Measurements from ENCODE around the gene IGF2. TPM values are rescaled to one million over a fixed set of nuclear protein-coding genes. Genes with fewer than 3 reads are reported as not detected.

IGF2 gene
- total RNA-seq, 2 experiments from 2014 or later: 0.91 TPM; not detected in 1

- no peak overlapping the region for H3K4me3 Mint-ChIP-seq
- no peak overlapping the region for H3K27ac Mint-ChIP-seq
- peaks cover 20% of the 10 kb centered on the region for H3K27me3 Mint-ChIP-seq
- no peak for ATAC-seq
- peaks cover 5% of the 10 kb centered on the region for H3K36me3 Mint-ChIP-seq
- no peaks in the 10 kb centered on the region for H3K4me1 Mint-ChIP-seq
- CTCF ChIA-PET: interaction anchor here (1.2 kb wide), 1 partner anchor 13 kb away, joined by 3 read pairs; no protein-coding TSS in a partner anchor
- H3K9me3 Mint-ChIP-seq (ENCODE audit: low read depth): peaks cover 11% of the 10 kb centered on the region
- peak; percentile 26 for DNase-seq
These were observed 53.7 kb downstream of the IGF2 start for GRCh38 chr11:2085251-2086066.

- no peak for DNase-seq
- H3K4me1 Mint-ChIP-seq: no peaks in the 10 kb centered on the region
- H3K27me3 Mint-ChIP-seq: peaks cover 28% of the 10 kb centered on the region
- H3K27ac Mint-ChIP-seq: no peak overlapping the region
- CTCF ChIA-PET: interaction anchor here (1.2 kb wide), 1 partner anchor 12 kb away, joined by 3 read pairs; no protein-coding TSS in a partner anchor
- no peak for ATAC-seq
- no peak overlapping the region for H3K4me3 Mint-ChIP-seq
- peaks cover 11% of the 10 kb centered on the region for H3K9me3 Mint-ChIP-seq (ENCODE audit: low read depth)
- peaks cover 5% of the 10 kb centered on the region for H3K36me3 Mint-ChIP-seq
These were observed 54.5 kb downstream of the IGF2 start for GRCh38 chr11:2084721-2085120.

Small RNAs within 50 kb of the gene (microRNA-seq; reads per million reads assigned to microRNA genes)
- not detected for gene MIR4686
- 4.3 reads per million, percentile 5 among the genes with 10 or more reads in this experiment for gene MIR483

Other genes starting within 250 kb of the IGF2 start
- gene PRR33, start 247.5 kb downstream of the IGF2 start, total RNA-seq: not detected
- gene TNNT3, start 219.7 kb downstream of the IGF2 start, total RNA-seq: 1 to 10 TPM; 1.1 to 7.6 TPM
- 100 to 1,000 TPM; 109 to 114 TPM for gene MRPL23, start 192.1 kb downstream of the IGF2 start, total RNA-seq
- not detected for gene H19, start 141.5 kb downstream of the IGF2 start, total RNA-seq
- gene INS, start 21.8 kb upstream of the IGF2 start, total RNA-seq: not detected
- gene TH, start 32.4 kb upstream of the IGF2 start, total RNA-seq: not detected
- under 1 TPM; 0.12 to 0.15 TPM for gene ASCL2, start 131.2 kb upstream of the IGF2 start, total RNA-seq
- gene C11orf21, start 162.5 kb upstream of the IGF2 start, total RNA-seq: 10 to 100 TPM; 28.3 to 49.2 TPM
- gene TSPAN32, start 162.6 kb upstream of the IGF2 start, total RNA-seq: 10 to 100 TPM; 20.5 to 41.4 TPM
- 100 to 1,000 TPM; 162 to 192 TPM for gene CD81, start 237.9 kb upstream of the IGF2 start, total RNA-seq

All from activated CD8-positive, alpha-beta memory T cell treated with anti-CD3 and anti-CD28 coated beads, Interleukin-2, amount 10 ng/mL, durations not matched to agents 7 days and 5 days (primary cell).